Liver (tissue), 9 donors: ENCODE results near the gene UBA3. TPM values are rescaled to one million over a fixed set of nuclear protein-coding genes. Genes with fewer than 3 reads are reported as not detected.

Experiments
- DNase-seq: peaks from one replicate; pipeline ENCODE4 v3.0.0-alpha.2; 2017; ENCODE audit warnings: low spot score
- H3K27ac ChIP-seq, 2 donors: one replicate each; pipeline ENCODE4 v1.7.0; 2013; ENCODE audit warnings: inconsistent platforms in 2 of 2, low read length in 2 of 2, control low read depth in 1 of 2, low read depth in 1 of 2, mild to moderate bottlenecking in 1 of 2
- H3K27me3 ChIP-seq, 4 donors: one replicate each; pipeline versions ENCODE4 v1.6.1 to v1.7.0; 2013; ENCODE audit warnings: low read length in 3 of 4, inconsistent platforms in 1 of 4, mild to moderate bottlenecking in 1 of 4, moderate library complexity in 1 of 4; ENCODE audit not compliant: control insufficient read depth in 4 of 4, insufficient read depth in 4 of 4
- H3K36me3 ChIP-seq, 4 donors: one replicate each; pipeline versions ENCODE4 v1.6.1 to v1.7.0; 2013; ENCODE audit warnings: low read length in 3 of 4, mild to moderate bottlenecking in 3 of 4, low read depth in 1 of 4, moderate library complexity in 1 of 4; ENCODE audit not compliant: control insufficient read depth in 4 of 4, insufficient read depth in 3 of 4
- H3K4me1 ChIP-seq, 4 donors: one replicate each; pipeline versions ENCODE4 v1.6.1 to v1.7.0; 2013; ENCODE audit warnings: low read length in 3 of 4, mild to moderate bottlenecking in 3 of 4, moderate library complexity in 1 of 4; ENCODE audit not compliant: control insufficient read depth in 4 of 4, insufficient read depth in 4 of 4
- H3K4me3 ChIP-seq, 3 donors: one replicate each; pipeline versions ENCODE4 v1.6.1 to v1.7.0; 2013; ENCODE audit warnings: low read length in 3 of 3, control low read depth in 1 of 3, low read depth in 1 of 3, mild to moderate bottlenecking in 1 of 3
- H3K9ac ChIP-seq, 2 donors: one replicate each; pipeline ENCODE4 v1.7.0; 2013; ENCODE audit warnings: low read length in 2 of 2, mild to moderate bottlenecking in 2 of 2, moderate library complexity in 2 of 2, control low read depth in 1 of 2, low read depth in 1 of 2
- H3K9me3 ChIP-seq, 4 donors: one replicate each; pipeline versions ENCODE4 v1.6.1 to v1.7.0; 2013; ENCODE audit warnings: low read length in 3 of 4; ENCODE audit not compliant: control insufficient read depth in 4 of 4
- ATF3 ChIP-seq: IDR thresholded peaks from 2 replicates; pipeline ENCODE4 v1.6.1; 2016; ENCODE audit warnings: antibody characterized with exemption
- CTCF ChIP-seq: fragments of 150-350 bp; IDR thresholded peaks from 2 replicates; pipeline ENCODE4 v1.5.1; 2017; ENCODE audit warnings: improper control_type of control experiment, low read depth, low read length; ENCODE audit not compliant: missing input control
- EGR1 ChIP-seq, 2 donors: IDR thresholded peaks; 2 replicates each; pipeline ENCODE4 v1.6.1; 2016 to 2018; ENCODE audit warnings: antibody characterized with exemption in 2 of 2, low read depth in 2 of 2
- FOXA1 ChIP-seq: IDR thresholded peaks from 2 replicates; pipeline ENCODE4 v1.6.1; 2016; ENCODE audit warnings: antibody characterized with exemption
- GABPA ChIP-seq, 2 donors: IDR thresholded peaks in 1 of 2; conservative IDR thresholded peaks in 1 of 2; 2 replicates each; pipeline ENCODE4 v1.6.1; 2016; ENCODE audit warnings: antibody characterized with exemption in 2 of 2, mild to moderate bottlenecking in 1 of 2, moderate library complexity in 1 of 2
- HNF4A ChIP-seq, 2 donors: conservative IDR thresholded peaks; 2 replicates each; pipeline ENCODE4 v1.6.1; 2016; ENCODE audit warnings: antibody characterized with exemption in 2 of 2, mild to moderate bottlenecking in 2 of 2
- JUND ChIP-seq, 2 donors: IDR thresholded peaks; 2 replicates each; pipeline ENCODE4 v1.6.1; 2016; ENCODE audit warnings: antibody characterized with exemption in 2 of 2
- NR2F2 ChIP-seq: IDR thresholded peaks from 2 replicates; pipeline ENCODE4 v1.6.1; 2016; ENCODE audit warnings: antibody characterized with exemption
- RXRA ChIP-seq, 2 donors: IDR thresholded peaks; 2 replicates each; pipeline ENCODE4 v1.6.1; 2017 to 2018; ENCODE audit warnings: antibody characterized with exemption in 2 of 2, mild to moderate bottlenecking in 1 of 2
- TAF1 ChIP-seq: conservative IDR thresholded peaks from 2 replicates; pipeline ENCODE4 v1.6.1; 2016; ENCODE audit warnings: antibody characterized with exemption, mild to moderate bottlenecking
- YY1 ChIP-seq: IDR thresholded peaks from 2 replicates; pipeline ENCODE4 v1.6.1; 2016; ENCODE audit warnings: antibody characterized with exemption, mild to moderate bottlenecking
- ZBTB33 ChIP-seq: IDR thresholded peaks from 2 replicates; pipeline ENCODE4 v1.6.1; 2016; ENCODE audit warnings: antibody characterized with exemption
- WGBS: extraction: QIAGEN DNeasy Blood & Tissue Kit; methylation state at CpG from one replicate; pipeline ENCODE4 v1.1.7; 2013; 5-methylcytosine and 5-hydroxymethylcytosine counted together
- polyA plus RNA-seq, 2 donors: library from polyadenylated mRNA; stranded (reverse) in 1 of 2; unstranded in 1 of 2; fragments of 200-250 nt in 1 of 2; fragments of >200 nt in 1 of 2; fragmentation: Nextera tagmentation in 1 of 2; extraction: Ambion mirVana in 1 of 2; gene quantifications; one replicate each; pipeline versions ENCODE4 v1.2.1 to v1.2.3, GENCODE V29; 2013 to 2015
- total RNA-seq, 2 donors: library from RNA; depleted of rRNA; stranded (reverse); fragments of >200 nt; gene quantifications; one replicate each; pipeline ENCODE4 v1.2.3, GENCODE V29; 2014
- TF ChIP-seq, protein P1 (sequence below): IDR thresholded peaks from 2 replicates; pipeline ENCODE4 v1.6.1; 2016; ENCODE audit warnings: antibody characterized with exemption
- TF ChIP-seq, protein P2 (sequence below): IDR thresholded peaks from 2 replicates; pipeline ENCODE4 v1.6.1; 2016; ENCODE audit warnings: antibody characterized with exemption, mild to moderate bottlenecking
- donor health status: healthy.
- donor health status: healthy.
- donor health status: healthy.
- donor health status: healthy.
- donor health status: healthy.

Gene UBA3
- total and polyA plus RNA-seq, 4 donors = 13.1 to 34.4 (median 26.4) TPM

DNA sequence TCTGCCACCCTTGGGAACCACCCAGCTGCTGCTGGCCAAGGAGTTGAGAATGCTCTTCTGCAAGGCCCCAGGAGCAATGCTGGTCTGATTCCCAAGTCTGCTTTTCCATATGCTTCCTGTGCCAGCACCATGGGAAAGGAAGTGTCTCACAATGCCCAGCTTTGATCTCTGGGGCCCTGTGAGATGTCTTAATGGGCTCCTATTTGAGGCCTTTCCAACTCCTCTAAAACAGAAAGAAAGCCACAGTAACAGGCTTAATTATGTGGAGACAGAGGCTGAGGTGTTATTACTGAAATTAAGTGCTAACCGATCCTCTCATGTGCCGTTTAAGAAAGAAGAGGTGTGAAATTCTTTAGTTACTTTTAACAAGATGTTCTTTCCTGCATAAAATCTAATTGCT, 71.2 kb downstream of the UBA3 start:
- 88% methylated on average over 2 of the region's 2 CpGs for WGBS
- Histone ChIP-seq H3K4me3 (no peak overlapping the region), H3K9ac (no peak overlapping the region), H3K27me3 (no peaks in the 10 kb centered on the region), H3K4me1 (peaks cover 0 to 11% (median 2%) of the 10 kb centered on the region in 4 donors), H3K36me3 (peaks cover 0 to 14% (median 4%) of the 10 kb centered on the region in 4 donors), H3K27ac (no peak overlapping the region), H3K9me3 (no peaks in the 10 kb centered on the region)
- TF ChIP-seq TAF1 = no peak
- no peak for TF ChIP-seq NR2F2
- TF ChIP-seq ATF3 = no peak
- TF ChIP-seq FOXA1 = no peak
- TF ChIP-seq HNF4A (conservative IDR thresholded peaks at IDR 0.05) = no peak
- TF ChIP-seq ZBTB33 = no peak
- no peak for TF ChIP-seq JUND (IDR thresholded peaks at IDR 0.05)
- TF ChIP-seq, protein P1, sequence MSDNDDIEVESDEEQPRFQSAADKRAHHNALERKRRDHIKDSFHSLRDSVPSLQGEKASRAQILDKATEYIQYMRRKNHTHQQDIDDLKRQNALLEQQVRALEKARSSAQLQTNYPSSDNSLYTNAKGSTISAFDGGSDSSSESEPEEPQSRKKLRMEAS = no peak
- TF ChIP-seq GABPA (IDR thresholded peaks at IDR 0.05 in 1 of 2, conservative IDR thresholded peaks at IDR 0.05 in 1 of 2) = no peak
- no peak for TF ChIP-seq CTCF
- TF ChIP-seq EGR1 (IDR thresholded peaks at IDR 0.05; ENCODE audit: low read depth in 2 of 2) = no peak
- no peak for DNase-seq

GRCh38 chr3:69005791-69006482, 74.2 kb downstream of the UBA3 start:
- H3K4me1 ChIP-seq = no peaks in the 10 kb centered on the region
- no peaks in the 10 kb centered on the region for H3K27me3 ChIP-seq
- peaks cover 3 to 17% (median 5%) of the 10 kb centered on the region in 4 donors for H3K36me3 ChIP-seq
- no peaks in the 10 kb centered on the region for H3K9me3 ChIP-seq
- WGBS = 95% methylated on average over 5 of the region's 5 CpGs
- no peak overlapping the region for H3K9ac ChIP-seq
- DNase-seq = no peak
- H3K4me3 ChIP-seq = no peak overlapping the region
- no peak overlapping the region for H3K27ac ChIP-seq
- TF ChIP-seq GABPA (IDR thresholded peaks at IDR 0.05 in 1 of 2, conservative IDR thresholded peaks at IDR 0.05 in 1 of 2) = no peak

- no peak for DNase-seq
- no peak overlapping the region for H3K9ac ChIP-seq
- H3K4me1 ChIP-seq = no peaks in the 10 kb centered on the region
- H3K9me3 ChIP-seq = no peaks in the 10 kb centered on the region
- no peak overlapping the region for H3K4me3 ChIP-seq
- WGBS = 91% methylated on average over 6 of the region's 6 CpGs
- H3K27me3 ChIP-seq = no peaks in the 10 kb centered on the region
- peaks cover 3 to 17% (median 5%) of the 10 kb centered on the region in 4 donors for H3K36me3 ChIP-seq
- no peak overlapping the region for H3K27ac ChIP-seq
- TF ChIP-seq, protein P2, sequence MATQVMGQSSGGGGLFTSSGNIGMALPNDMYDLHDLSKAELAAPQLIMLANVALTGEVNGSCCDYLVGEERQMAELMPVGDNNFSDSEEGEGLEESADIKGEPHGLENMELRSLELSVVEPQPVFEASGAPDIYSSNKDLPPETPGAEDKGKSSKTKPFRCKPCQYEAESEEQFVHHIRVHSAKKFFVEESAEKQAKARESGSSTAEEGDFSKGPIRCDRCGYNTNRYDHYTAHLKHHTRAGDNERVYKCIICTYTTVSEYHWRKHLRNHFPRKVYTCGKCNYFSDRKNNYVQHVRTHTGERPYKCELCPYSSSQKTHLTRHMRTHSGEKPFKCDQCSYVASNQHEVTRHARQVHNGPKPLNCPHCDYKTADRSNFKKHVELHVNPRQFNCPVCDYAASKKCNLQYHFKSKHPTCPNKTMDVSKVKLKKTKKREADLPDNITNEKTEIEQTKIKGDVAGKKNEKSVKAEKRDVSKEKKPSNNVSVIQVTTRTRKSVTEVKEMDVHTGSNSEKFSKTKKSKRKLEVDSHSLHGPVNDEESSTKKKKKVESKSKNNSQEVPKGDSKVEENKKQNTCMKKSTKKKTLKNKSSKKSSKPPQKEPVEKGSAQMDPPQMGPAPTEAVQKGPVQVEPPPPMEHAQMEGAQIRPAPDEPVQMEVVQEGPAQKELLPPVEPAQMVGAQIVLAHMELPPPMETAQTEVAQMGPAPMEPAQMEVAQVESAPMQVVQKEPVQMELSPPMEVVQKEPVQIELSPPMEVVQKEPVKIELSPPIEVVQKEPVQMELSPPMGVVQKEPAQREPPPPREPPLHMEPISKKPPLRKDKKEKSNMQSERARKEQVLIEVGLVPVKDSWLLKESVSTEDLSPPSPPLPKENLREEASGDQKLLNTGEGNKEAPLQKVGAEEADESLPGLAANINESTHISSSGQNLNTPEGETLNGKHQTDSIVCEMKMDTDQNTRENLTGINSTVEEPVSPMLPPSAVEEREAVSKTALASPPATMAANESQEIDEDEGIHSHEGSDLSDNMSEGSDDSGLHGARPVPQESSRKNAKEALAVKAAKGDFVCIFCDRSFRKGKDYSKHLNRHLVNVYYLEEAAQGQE = no peak
- TF ChIP-seq YY1 = no peak
- no peak for TF ChIP-seq HNF4A (conservative IDR thresholded peaks at IDR 0.05)
- no peak for TF ChIP-seq FOXA1
- no peak for TF ChIP-seq RXRA (IDR thresholded peaks at IDR 0.05)
- no peak for TF ChIP-seq CTCF
- TF ChIP-seq ATF3 = no peak
- TF ChIP-seq NR2F2 = no peak
- TF ChIP-seq EGR1 (IDR thresholded peaks at IDR 0.05; ENCODE audit: low read depth in 2 of 2) = no peak
These were observed 74.9 kb downstream of the UBA3 start for GRCh38 chr3:69005071-69005790.
